SK-N-MC (cell line): ENCODE results near the gene ALDH1L1.
"Not testable (repeated sequence)": the region's sequence is repeated elsewhere in the genome, so short reads cannot be mapped to it uniquely, and the experiment has no call there.

Experiments used
- DNase-seq: peaks from one replicate; pipeline ENCODE4 v3.0.0-alpha.2; 2011; ENCODE audit warnings: low read depth, low spot score
- H3K27ac ChIP-seq: fragments of 200-600 bp; sonication (generic); 2 replicates; pipeline ENCODE4 v1.5.1; 2016; ENCODE audit warnings: mixed run types
- H3K36me3 ChIP-seq: fragments of 200-600 bp; sonication (generic); 2 replicates; pipeline ENCODE4 v1.6.1; 2017; ENCODE audit warnings: antibody characterized with exemption, low read length, mixed read lengths; ENCODE audit not compliant: insufficient read depth
- H3K4me3 ChIP-seq: fragments of 200-600 bp; sonication (generic); 2 replicates; pipeline ENCODE4 v1.5.1; 2016
- H3K9ac ChIP-seq: fragments of 200-600 bp; sonication (generic); 2 replicates; pipeline ENCODE4 v1.8.0; 2017; ENCODE audit warnings: mixed run types, mixed read lengths; ENCODE audit not compliant: insufficient read length
- H3K9me3 ChIP-seq: fragments of 200-600 bp; sonication (generic); 2 replicates; pipeline ENCODE4 v1.6.1; 2017; ENCODE audit warnings: low read depth, mild to moderate bottlenecking, antibody characterized with exemption, low read length, moderate library complexity, mixed read lengths
- EZH2 ChIP-seq: fragments of 200-600 bp; sonication (generic); IDR thresholded peaks from one replicate; pipeline ENCODE4 v1.6.1; 2017; ENCODE audit warnings: antibody characterized with exemption
- FOXP2 ChIP-seq: optimal IDR thresholded peaks from 2 replicates; pipeline ENCODE3; 2011; ENCODE audit warnings: mild to moderate bottlenecking, moderate library complexity; ENCODE audit not compliant: insufficient read depth; ENCODE audit errors: extremely low read length, control extremely low read depth
- POLR2AphosphoS5 ChIP-seq: IDR thresholded peaks from 2 replicates; pipeline ENCODE4 v1.6.1; 2012; ENCODE audit warnings: mild to moderate bottlenecking, low read depth, low read length, borderline replicate concordance

ALDH1L1 gene

GRCh38 chr3:126081618-126082361 is 98.6 kb downstream of the ALDH1L1 start:
- Histone ChIP-seq H3K36me3 (no peaks in the 10 kb centered on the region), H3K9ac (no peak overlapping the region), H3K9me3 (peaks cover 5% of the 10 kb centered on the region; the same call in 1 of the 2 replicates), H3K4me3 (no peak overlapping the region), H3K27ac (no peak overlapping the region)
- no peak for DNase-seq
- no peak for TF ChIP-seq EZH2
- no peak for TF ChIP-seq POLR2AphosphoS5
- TF ChIP-seq FOXP2, result no peak

- no peak overlapping the region for H3K27ac ChIP-seq
- H3K4me3 ChIP-seq, result no peak overlapping the region
- no peaks in the 10 kb centered on the region for H3K36me3 ChIP-seq
- TF ChIP-seq EZH2 (no peak), FOXP2 (no peak), POLR2AphosphoS5 (no peak)
- H3K9me3 ChIP-seq, result peaks cover 5% of the 10 kb centered on the region; the same call in 1 of the 2 replicates
- no peak for DNase-seq
- H3K9ac ChIP-seq, result no peak overlapping the region
These were observed 99.4 kb downstream of the ALDH1L1 start for GRCh38 chr3:126080970-126081369.

GRCh38 chr3:126078866-126079265 is 101.5 kb downstream of the ALDH1L1 start:
- peaks cover 5% of the 10 kb centered on the region; the same call in 1 of the 2 replicates for H3K9me3 ChIP-seq
- no peak for DNase-seq
- TF ChIP-seq FOXP2 (no peak), EZH2 (no peak), POLR2AphosphoS5 (no peak)
- H3K27ac ChIP-seq, result no peak overlapping the region
- H3K9ac ChIP-seq, result no peak overlapping the region
- no peak overlapping the region for H3K4me3 ChIP-seq
- H3K36me3 ChIP-seq, result no peaks in the 10 kb centered on the region

- H3K27ac ChIP-seq, result no peak overlapping the region
- no peak overlapping the region for H3K9ac ChIP-seq
- no peak for DNase-seq
- peaks cover 2% of the 10 kb centered on the region; the same call in 1 of the 2 replicates for H3K36me3 ChIP-seq
- no peak overlapping the region for H3K4me3 ChIP-seq
- TF ChIP-seq POLR2AphosphoS5, result no peak
- no peak for TF ChIP-seq EZH2
- TF ChIP-seq FOXP2, result no peak
- H3K9me3 ChIP-seq, result peaks cover 5% of the 10 kb centered on the region; the same call in 1 of the 2 replicates
These were observed 102.6 kb downstream of the ALDH1L1 start for GRCh38 chr3:126077754-126078153.

- H3K27ac ChIP-seq, result no peak overlapping the region
- H3K36me3 ChIP-seq, result peaks cover 3% of the 10 kb centered on the region; the same call in 1 of the 2 replicates
- TF ChIP-seq POLR2AphosphoS5 (no peak), FOXP2 (no peak), EZH2 (no peak)
- no peak for DNase-seq
- no peak overlapping the region for H3K4me3 ChIP-seq
- peaks cover 5% of the 10 kb centered on the region; the same call in 1 of the 2 replicates for H3K9me3 ChIP-seq
- no peak overlapping the region for H3K9ac ChIP-seq
These were observed 104.2 kb downstream of the ALDH1L1 start for GRCh38 chr3:126076140-126076539.

- no peak for DNase-seq
These were observed 110.2 kb downstream of the ALDH1L1 start for GRCh38 chr3:126070146-126070545.

GRCh38 chr3:126067959-126068358 is 112.4 kb downstream of the ALDH1L1 start:
- Histone ChIP-seq H3K27ac (no peak overlapping the region), H3K36me3 (peaks cover 3% of the 10 kb centered on the region; the same call in 1 of the 2 replicates), H3K9ac (no peak overlapping the region), H3K4me3 (no peak overlapping the region), H3K9me3 (no peaks in the 10 kb centered on the region)
- DNase-seq, result no peak
- no peak for TF ChIP-seq FOXP2
- TF ChIP-seq POLR2AphosphoS5, result no peak
- TF ChIP-seq EZH2, result no peak

More at GRCh38 chr3:126070146-126070545, 110.2 kb downstream of the ALDH1L1 start:
- H3K9me3 ChIP-seq, result no peaks in the 10 kb centered on the region
- no peak overlapping the region for H3K9ac ChIP-seq
- H3K4me3 ChIP-seq, result no peak overlapping the region
- H3K27ac ChIP-seq, result no peak overlapping the region
- TF ChIP-seq EZH2 (no peak), POLR2AphosphoS5 (no peak), FOXP2 (no peak)
- peaks cover 3% of the 10 kb centered on the region; the same call in 1 of the 2 replicates for H3K36me3 ChIP-seq

- not testable (repeated sequence) for H3K4me3 ChIP-seq, H3K9ac ChIP-seq, H3K9me3 ChIP-seq, H3K27ac ChIP-seq, H3K36me3 ChIP-seq, DNase-seq
These were observed 113.7 kb downstream of the ALDH1L1 start for GRCh38 chr3:126066676-126067075.
